Neural crest cell (in vitro differentiated cells): ENCODE results near the gene PODXL. TPM values are rescaled to one million over a fixed set of nuclear protein-coding genes. Genes with fewer than 3 reads are reported as not detected.

Source experiments
- DNase-seq: peaks from one replicate; pipeline ENCODE4 v3.0.0; 2021; ENCODE audit warnings: low read depth, mixed read lengths, low spot score
- H3K27ac Mint-ChIP-seq: one replicate; pipeline ENCODE4 v1.8.0; 2021; ENCODE audit warnings: mild to moderate bottlenecking, mixed read lengths; ENCODE audit not compliant: unreplicated experiment
- H3K27me3 Mint-ChIP-seq: 2 replicates; pipeline ENCODE4 v1.8.0; 2021; ENCODE audit warnings: low read depth, mild to moderate bottlenecking, mixed read lengths
- H3K36me3 Mint-ChIP-seq: 2 replicates; pipeline ENCODE4 v1.8.0; 2021; ENCODE audit warnings: low read depth, mild to moderate bottlenecking, mixed read lengths
- H3K4me1 Mint-ChIP-seq: 2 replicates; pipeline ENCODE4 v1.8.0; 2021; ENCODE audit warnings: mixed read lengths
- H3K4me3 Mint-ChIP-seq: one replicate; pipeline ENCODE4 v1.8.0; 2021; ENCODE audit warnings: mild to moderate bottlenecking, mixed read lengths
- H3K9me3 Mint-ChIP-seq: 2 replicates; pipeline ENCODE4 v1.8.0; 2021; ENCODE audit warnings: mixed read lengths
- CTCF ChIP-seq: fragments of 200-600 bp; sonication (generic); conservative IDR thresholded peaks from 2 replicates; pipeline ENCODE4 v1.5.0; 2021; ENCODE audit warnings: antibody characterized with exemption, mild to moderate bottlenecking
- total RNA-seq: library from RNA; stranded (reverse); gene quantifications from 2 replicates; pipeline ENCODE4 v1.2.1, GENCODE V29; 2021

PODXL gene
- total RNA-seq, 1 donor from 2014 or later: 21.4 TPM

GRCh38 chr7:131503639-131504038, 52.8 kb downstream of the PODXL start:
- no peak for DNase-seq
- no peaks in the 10 kb centered on the region for H3K9me3 Mint-ChIP-seq
- H3K27me3 Mint-ChIP-seq: peaks cover 10% of the 10 kb centered on the region
- H3K36me3 Mint-ChIP-seq: peaks cover 8% of the 10 kb centered on the region
- no peak overlapping the region for H3K27ac Mint-ChIP-seq
- H3K4me3 Mint-ChIP-seq: no peak overlapping the region
- no peak for TF ChIP-seq CTCF
- H3K4me1 Mint-ChIP-seq: peaks cover 11% of the 10 kb centered on the region

- Mint-ChIP-seq H3K27me3 (peaks cover 8% of the 10 kb centered on the region), H3K36me3 (peaks cover 8% of the 10 kb centered on the region), H3K4me3 (no peak overlapping the region), H3K9me3 (no peaks in the 10 kb centered on the region), H3K4me1 (peaks cover 8% of the 10 kb centered on the region), H3K27ac (peak overlapping the region; percentile 59)
- DNase-seq: no peak
- TF ChIP-seq CTCF: no peak
Measured at GRCh38 chr7:131502810-131503508, 53.5 kb downstream of the PODXL start.

GRCh38 chr7:131501930-131502685, 54.3 kb downstream of the PODXL start:
- peaks cover 4% of the 10 kb centered on the region for H3K4me1 Mint-ChIP-seq
- DNase-seq: no peak

GRCh38 chr7:131501422-131501821, 55.0 kb downstream of the PODXL start:
- no peak for TF ChIP-seq CTCF
- Mint-ChIP-seq H3K27me3 (peaks cover 3% of the 10 kb centered on the region), H3K4me1 (peaks cover 4% of the 10 kb centered on the region), H3K9me3 (no peaks in the 10 kb centered on the region), H3K27ac (no peak overlapping the region), H3K4me3 (no peak overlapping the region), H3K36me3 (peaks cover 11% of the 10 kb centered on the region)
- no peak for DNase-seq

More at GRCh38 chr7:131501930-131502685, 54.3 kb downstream of the PODXL start:
- Mint-ChIP-seq H3K27me3 (peaks cover 3% of the 10 kb centered on the region), H3K9me3 (no peaks in the 10 kb centered on the region), H3K36me3 (peaks cover 8% of the 10 kb centered on the region), H3K27ac (no peak overlapping the region), H3K4me3 (no peak overlapping the region)
- no peak for TF ChIP-seq CTCF

DNA sequence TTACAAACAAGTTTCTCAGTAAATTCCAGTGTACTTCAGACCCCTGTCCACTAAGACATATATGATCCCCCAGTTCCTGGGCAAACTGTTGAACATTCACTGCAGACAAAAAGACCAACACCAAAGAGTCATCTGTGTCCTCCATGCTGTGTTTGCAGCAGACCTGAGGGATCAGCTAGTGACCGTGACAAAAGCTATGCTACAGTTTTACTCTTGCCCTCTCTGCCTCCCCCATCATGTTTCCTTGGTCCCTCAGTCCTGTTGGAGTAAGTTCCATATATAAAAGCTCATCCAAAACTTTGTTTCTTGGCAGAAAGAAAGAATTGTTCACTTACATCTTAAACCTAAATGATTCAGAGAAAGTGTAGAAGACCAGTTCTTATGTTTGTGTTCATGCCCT, 56.1 kb downstream of the PODXL start:
- no peak for TF ChIP-seq CTCF
- Mint-ChIP-seq H3K4me1 (peaks cover 4% of the 10 kb centered on the region), H3K27me3 (peaks cover 3% of the 10 kb centered on the region), H3K27ac (peak overlapping the region; percentile 40), H3K36me3 (peaks cover 11% of the 10 kb centered on the region), H3K9me3 (no peaks in the 10 kb centered on the region), H3K4me3 (no peak overlapping the region)
- DNase-seq: no peak
